Fibroblast of lung (primary cell): ENCODE results near the gene LRP5. TPM values are rescaled to one million over a fixed set of nuclear protein-coding genes. Genes with fewer than 3 reads are reported as not detected.
"Not testable (repeated sequence)": the region's sequence is repeated elsewhere in the genome, so short reads cannot be mapped to it uniquely, and the experiment has no call there.

Source experiments
- DNase-seq, 2 donors: peaks; one replicate each; pipeline versions ENCODE4 v3.0.0 to v3.0.0-alpha.2; 2010; ENCODE audit warnings: low read depth in 2 of 2
- H2AFZ ChIP-seq: 2 replicates; pipeline ENCODE4 v1.5.1; 2012; ENCODE audit warnings: low read length, control low read depth, inconsistent platforms
- H3K27ac ChIP-seq: 2 replicates; pipeline ENCODE4 v1.5.1; 2011; ENCODE audit warnings: low read length, control low read depth; ENCODE audit not compliant: insufficient read depth
- H3K27me3 ChIP-seq: 2 replicates; pipeline ENCODE4 v1.5.1; 2011; ENCODE audit warnings: mild to moderate bottlenecking, low read length; ENCODE audit not compliant: control insufficient read depth, insufficient read depth
- H3K36me3 ChIP-seq: 2 replicates; pipeline ENCODE4 v1.5.1; 2011; ENCODE audit warnings: low read length; ENCODE audit not compliant: control insufficient read depth, insufficient read depth
- H3K4me1 ChIP-seq: 2 replicates; pipeline ENCODE4 v1.5.1; 2011; ENCODE audit warnings: low read length; ENCODE audit not compliant: control insufficient read depth, insufficient read depth; ENCODE audit errors: extremely low read depth
- H3K4me2 ChIP-seq: 2 replicates; pipeline ENCODE4 v1.5.1; 2011; ENCODE audit warnings: low read length, control low read depth; ENCODE audit not compliant: insufficient read depth; ENCODE audit errors: extremely low read depth
- H3K4me3 ChIP-seq, 4 experiments: fragments of 200-600 bp in 1 of 4; sonication (generic) in 1 of 4; replicated peaks in 1 of 4; 2 replicates each; pipeline ENCODE4 v1.5.1; 2011 to 2016; ENCODE audit warnings: low read length in 4 of 4, low read depth in 3 of 4, mild to moderate bottlenecking in 3 of 4, control low read depth in 2 of 4, inconsistent platforms in 1 of 4, mixed read lengths in 1 of 4; ENCODE audit not compliant: insufficient read depth in 1 of 4; ENCODE audit errors: control extremely low read depth in 1 of 4
- H3K79me2 ChIP-seq: 2 replicates; pipeline ENCODE4 v1.5.1; 2012; ENCODE audit warnings: mild to moderate bottlenecking, low read length, inconsistent platforms; ENCODE audit not compliant: control insufficient read depth, insufficient read depth
- H3K9ac ChIP-seq: 2 replicates; pipeline ENCODE4 v1.5.1; 2011; ENCODE audit warnings: mild to moderate bottlenecking, low read length, control low read depth; ENCODE audit not compliant: insufficient read depth
- H3K9me3 ChIP-seq: 2 replicates; pipeline ENCODE4 v1.5.1; 2012; ENCODE audit warnings: low read depth, low read length; ENCODE audit not compliant: control insufficient read depth, insufficient read depth
- H4K20me1 ChIP-seq: 2 replicates; pipeline ENCODE4 v1.5.1; 2011; ENCODE audit warnings: low read length; ENCODE audit not compliant: control insufficient read depth, insufficient read depth; ENCODE audit errors: extremely low read depth
- EZH2 ChIP-seq: IDR thresholded peaks from 2 replicates; pipeline ENCODE4 v1.5.1; 2012; ENCODE audit warnings: low read length, control low read depth, mild to moderate bottlenecking; ENCODE audit errors: missing control alignments
- polyA plus RNA-seq, 2 donors: library from polyadenylated mRNA; depleted of rRNA in 1 of 2; stranded (reverse) in 1 of 2; unstranded in 1 of 2; fragments of >200 nt; gene quantifications; 2 replicates each; pipeline ENCODE4 v1.2.1, GENCODE V29; 2011 to 2012; ENCODE audit warnings: missing spikeins in 1 of 2
- total RNA-seq: library from RNA; depleted of rRNA; stranded (reverse); fragments of >200 nt; gene quantifications from 2 replicates; pipeline ENCODE4 v1.2.1, GENCODE V29; 2014
- TF ChIP-seq, protein P1 (sequence below), 2 donors: IDR thresholded peaks in 1 of 2; conservative IDR thresholded peaks in 1 of 2; 1 replicate in 1 of 2; 2 replicates in 1 of 2; pipeline ENCODE4 v1.5.1; 2011 to 2012; ENCODE audit warnings: low read length in 2 of 2, control low read depth in 1 of 2, inconsistent platforms in 1 of 2, low read depth in 1 of 2, mild to moderate bottlenecking in 1 of 2

The LRP5 gene
- total and polyA plus RNA-seq, 2 donors (not counting 1 experiment from before 2014, with no cell fraction given): 3.8 to 22.0 TPM

DNA sequence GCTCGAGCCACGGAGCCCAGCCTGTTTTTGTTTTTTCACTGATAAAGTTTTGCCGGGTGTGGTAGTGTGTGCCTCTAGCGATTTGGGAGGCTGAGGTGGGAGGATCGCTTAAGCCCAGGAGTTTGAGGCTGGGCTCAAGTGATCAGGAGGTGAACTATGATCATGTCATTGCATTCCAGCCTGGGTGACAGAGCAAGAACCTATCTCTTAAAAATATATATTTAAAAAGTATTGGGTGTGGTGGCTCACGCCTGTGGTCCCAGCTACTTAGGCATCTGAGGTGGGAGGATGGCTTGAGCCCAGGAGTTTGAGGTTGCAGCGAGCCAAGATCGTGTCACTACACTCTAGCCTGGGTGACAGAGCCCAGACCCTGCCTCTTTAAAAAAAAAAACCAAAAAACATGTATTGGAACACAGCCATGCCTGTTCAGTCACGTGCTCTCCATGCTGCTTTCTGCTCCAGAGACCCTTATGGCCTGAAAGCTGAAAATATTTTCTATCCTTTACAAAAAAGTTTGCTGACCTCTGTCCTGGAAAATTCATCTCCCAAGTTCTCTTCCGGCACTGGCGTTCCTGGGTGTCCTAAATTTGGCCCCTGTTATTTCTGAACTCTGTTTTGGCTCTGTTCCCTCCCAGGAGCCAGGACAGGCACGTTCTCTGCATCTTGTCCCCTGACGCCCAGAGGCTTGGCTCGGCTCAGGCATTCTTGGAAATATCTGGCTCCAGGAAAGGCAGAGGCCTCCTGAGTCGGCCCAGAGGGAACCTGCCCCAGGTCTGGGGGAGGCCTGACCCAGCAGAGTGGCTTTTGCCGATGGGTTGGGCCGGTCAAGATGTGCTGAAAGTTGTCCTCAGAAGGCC, 86.8 kb downstream of the LRP5 start:
- no peak overlapping the region for H2AFZ ChIP-seq
- no peak overlapping the region for H3K9ac ChIP-seq
- H3K9me3 ChIP-seq: no peaks in the 10 kb centered on the region
- DNase-seq: no peak
- H3K27me3 ChIP-seq: no peaks in the 10 kb centered on the region
- no peaks in the 10 kb centered on the region for H4K20me1 ChIP-seq
- TF ChIP-seq, protein P1, sequence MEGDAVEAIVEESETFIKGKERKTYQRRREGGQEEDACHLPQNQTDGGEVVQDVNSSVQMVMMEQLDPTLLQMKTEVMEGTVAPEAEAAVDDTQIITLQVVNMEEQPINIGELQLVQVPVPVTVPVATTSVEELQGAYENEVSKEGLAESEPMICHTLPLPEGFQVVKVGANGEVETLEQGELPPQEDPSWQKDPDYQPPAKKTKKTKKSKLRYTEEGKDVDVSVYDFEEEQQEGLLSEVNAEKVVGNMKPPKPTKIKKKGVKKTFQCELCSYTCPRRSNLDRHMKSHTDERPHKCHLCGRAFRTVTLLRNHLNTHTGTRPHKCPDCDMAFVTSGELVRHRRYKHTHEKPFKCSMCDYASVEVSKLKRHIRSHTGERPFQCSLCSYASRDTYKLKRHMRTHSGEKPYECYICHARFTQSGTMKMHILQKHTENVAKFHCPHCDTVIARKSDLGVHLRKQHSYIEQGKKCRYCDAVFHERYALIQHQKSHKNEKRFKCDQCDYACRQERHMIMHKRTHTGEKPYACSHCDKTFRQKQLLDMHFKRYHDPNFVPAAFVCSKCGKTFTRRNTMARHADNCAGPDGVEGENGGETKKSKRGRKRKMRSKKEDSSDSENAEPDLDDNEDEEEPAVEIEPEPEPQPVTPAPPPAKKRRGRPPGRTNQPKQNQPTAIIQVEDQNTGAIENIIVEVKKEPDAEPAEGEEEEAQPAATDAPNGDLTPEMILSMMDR (conservative IDR thresholded peaks at IDR 0.05 in 1 of 2, IDR thresholded peaks at IDR 0.05 in 1 of 2; ENCODE audit: low read depth in 1 of 2, low read length in 2 of 2): no peak
- TF ChIP-seq EZH2: no peak
- H3K36me3 ChIP-seq: no peaks in the 10 kb centered on the region
- H3K4me3 ChIP-seq: no peak overlapping the region
- no peaks in the 10 kb centered on the region for H3K4me1 ChIP-seq
- no peak overlapping the region for H3K27ac ChIP-seq
- no peaks in the 10 kb centered on the region for H3K79me2 ChIP-seq
- H3K4me2 ChIP-seq: no peak overlapping the region

DNA sequence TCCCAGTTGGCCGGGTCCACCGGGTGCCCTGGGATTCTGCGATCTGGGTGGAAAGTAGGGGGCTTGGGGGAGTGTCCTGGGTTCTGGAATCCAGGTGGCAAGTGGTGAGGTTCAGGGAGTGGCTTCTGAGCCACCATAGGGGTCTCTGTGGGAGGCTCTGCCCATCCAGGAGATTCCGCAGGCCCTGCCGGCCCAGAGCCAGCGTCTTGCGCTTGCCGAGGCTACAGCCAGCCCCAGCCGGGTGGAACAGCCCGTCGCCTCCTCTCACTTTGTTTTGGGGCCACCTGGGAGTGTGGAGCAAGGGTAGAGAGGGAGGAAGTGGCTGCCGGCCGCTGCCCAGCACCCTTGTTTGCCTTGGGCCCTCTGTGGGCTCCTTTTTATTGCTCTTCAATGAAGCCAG, 87.5 kb downstream of the LRP5 start:
- Histone ChIP-seq H3K27ac (no peak overlapping the region), H3K79me2 (no peaks in the 10 kb centered on the region), H3K9ac (no peak overlapping the region), H3K9me3 (no peaks in the 10 kb centered on the region), H2AFZ (no peak overlapping the region), H3K4me1 (no peaks in the 10 kb centered on the region), H3K4me3 (no peak overlapping the region), H4K20me1 (no peaks in the 10 kb centered on the region), H3K27me3 (no peaks in the 10 kb centered on the region), H3K4me2 (no peak overlapping the region), H3K36me3 (no peaks in the 10 kb centered on the region)
- no peak for DNase-seq
- TF ChIP-seq, protein P1 (conservative IDR thresholded peaks at IDR 0.05 in 1 of 2, IDR thresholded peaks at IDR 0.05 in 1 of 2; ENCODE audit: low read depth in 1 of 2, low read length in 2 of 2): no peak
- no peak for TF ChIP-seq EZH2

DNA sequence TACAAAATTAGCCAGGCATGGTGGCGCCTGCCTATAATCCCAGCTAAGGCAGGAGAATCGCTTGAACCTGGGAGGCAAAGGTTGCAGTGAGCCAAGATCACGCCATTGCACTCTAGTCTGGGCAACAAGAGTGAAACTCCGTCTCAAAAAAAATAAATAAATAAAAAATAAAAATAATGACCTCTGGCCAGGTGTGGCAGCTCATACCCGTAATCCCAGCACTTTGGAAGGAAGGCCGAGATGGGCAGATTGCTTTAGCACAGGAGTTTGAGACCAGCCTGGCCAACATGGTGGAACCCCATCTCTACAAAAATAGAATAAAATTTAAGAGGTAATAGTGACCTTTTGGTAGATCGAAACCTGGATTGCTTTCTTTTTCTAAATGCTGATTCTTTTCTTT, 88.2 kb downstream of the LRP5 start:
- not testable (repeated sequence) for H3K79me2 ChIP-seq, H3K27me3 ChIP-seq, DNase-seq

More for the DNA sequence above, 88.2 kb downstream of the LRP5 start:
- H3K27ac ChIP-seq, H3K4me1 ChIP-seq, H3K9ac ChIP-seq, H3K9me3 ChIP-seq, H3K4me2 ChIP-seq, H4K20me1 ChIP-seq, H2AFZ ChIP-seq, H3K4me3 ChIP-seq, H3K36me3 ChIP-seq: not testable (repeated sequence)
